ENCODE data around the gene IL36B. TPM values are rescaled to one million over a fixed set of nuclear protein-coding genes. Genes with fewer than 3 reads are reported as not detected.
"Not testable (repeated sequence)": the region's sequence is repeated elsewhere in the genome, so short reads cannot be mapped to it uniquely, and the experiment has no call there.

Gene IL36B
- total RNA-seq = not detected

GRCh38 chr2:113052396-113052917 is at the start of gene IL36B:
Gene IL36B (minus strand): TSS chr2:113052867.
- TF ChIP-seq CTCF (IDR thresholded peaks at IDR 0.05) (no peak), POLR2A (IDR thresholded peaks at IDR 0.05) (no peak)
- no peak for DNase-seq
- Histone ChIP-seq H3K9me3 (no peaks in the 10 kb centered on the region), H3K27me3 (no peaks in the 10 kb centered on the region), H3K27ac (no peak within 1 kb of the TSS), H3K36me3 (no peaks in the 10 kb centered on the region), H3K4me1 (no peaks in the 10 kb centered on the region), H3K4me3 (replicated peaks in 1 of 3) (no peak within 1 kb of the TSS)
- intact Hi-C loops (cut with DNase I) = no loop called here
- WGBS, 2 donors = 73 to 81% methylated on average over 6 of the region's 6 CpGs

DNA sequence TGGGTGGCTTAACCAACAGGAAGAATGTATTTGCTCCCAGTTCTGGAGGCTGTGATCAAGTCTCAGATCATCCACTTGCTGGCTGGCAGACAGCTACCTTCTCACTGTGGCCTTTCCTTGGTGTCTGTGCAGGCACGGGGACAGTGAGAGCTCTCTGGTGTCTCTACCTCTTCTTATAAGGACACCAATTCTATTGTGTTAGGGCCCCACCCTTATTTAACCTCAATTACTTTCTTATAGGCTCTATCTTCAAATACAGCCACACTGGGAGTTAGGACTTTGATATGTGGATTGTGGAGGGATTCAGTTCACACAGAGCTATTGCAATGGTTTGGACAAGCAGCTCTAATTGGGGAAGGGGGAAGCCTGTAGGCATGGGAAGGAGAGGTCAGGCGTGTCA is 49.5 kb upstream of the IL36B start:
- intact Hi-C loops (cut with DNase I) = no loop called here

GRCh38 chr2:113098532-113098931 is 45.9 kb upstream of the IL36B start:
- Histone ChIP-seq H3K9me3 (no peaks in the 10 kb centered on the region), H3K27ac (no peak overlapping the region), H3K27me3 (no peaks in the 10 kb centered on the region), H3K36me3 (no peaks in the 10 kb centered on the region), H3K4me3 (replicated peaks in 1 of 3) (no peak overlapping the region), H3K4me1 (no peaks in the 10 kb centered on the region)
- 84 to 90% methylated on average over 5 of the region's 6 CpGs for WGBS, 2 donors
- DNase-seq = no peak
- TF ChIP-seq POLR2A (IDR thresholded peaks at IDR 0.05) (no peak), CTCF (IDR thresholded peaks at IDR 0.05) (no peak)
- intact Hi-C loops (cut with DNase I) = no loop called here

More for the DNA sequence above, 49.5 kb upstream of the IL36B start:
- Histone ChIP-seq H3K4me1 (no peaks in the 10 kb centered on the region), H3K9me3 (no peaks in the 10 kb centered on the region), H3K4me3 (replicated peaks in 1 of 3) (no peak overlapping the region), H3K27me3 (no peaks in the 10 kb centered on the region), H3K27ac (no peak overlapping the region), H3K36me3 (no peaks in the 10 kb centered on the region)
- no peak for DNase-seq
- no peak for TF ChIP-seq POLR2A (IDR thresholded peaks at IDR 0.05)
- no peak for TF ChIP-seq CTCF (IDR thresholded peaks at IDR 0.05)
- WGBS, 2 donors = 77 to 100% methylated on average over 2 of the region's 2 CpGs

GRCh38 chr2:113098041-113098440 is 45.4 kb upstream of the IL36B start:
- no peak for DNase-seq
- TF ChIP-seq POLR2A (IDR thresholded peaks at IDR 0.05) (no peak), CTCF (IDR thresholded peaks at IDR 0.05) (no peak)
- 85 to 94% methylated on average over 4 of the region's 4 CpGs for WGBS, 2 donors

GRCh38 chr2:113096842-113097618 is 44.4 kb upstream of the IL36B start:
- H3K9me3 ChIP-seq; H3K4me3 ChIP-seq (replicated peaks in 1 of 3); H3K27me3 ChIP-seq; intact Hi-C loops (cut with DNase I); H3K36me3 ChIP-seq; H3K27ac ChIP-seq; H3K4me1 ChIP-seq; DNase-seq: not testable (repeated sequence)
- 49 to 89% methylated on average over 2 of the region's 2 CpGs for WGBS, 2 donors

More at GRCh38 chr2:113098041-113098440, 45.4 kb upstream of the IL36B start:
- H3K4me3 ChIP-seq (replicated peaks in 1 of 3) = no peak overlapping the region
- H3K9me3 ChIP-seq = no peaks in the 10 kb centered on the region
- no peaks in the 10 kb centered on the region for H3K36me3 ChIP-seq
- no peaks in the 10 kb centered on the region for H3K4me1 ChIP-seq
- intact Hi-C loops (cut with DNase I) = no loop called here
- H3K27me3 ChIP-seq = no peaks in the 10 kb centered on the region
- H3K27ac ChIP-seq = no peak overlapping the region

GRCh38 chr2:113096306-113096705 is 43.6 kb upstream of the IL36B start:
- DNase-seq; H3K9me3 ChIP-seq; H3K27ac ChIP-seq; H3K4me3 ChIP-seq (replicated peaks in 1 of 3); H3K36me3 ChIP-seq; H3K4me1 ChIP-seq; intact Hi-C loops (cut with DNase I); H3K27me3 ChIP-seq: not testable (repeated sequence)
- WGBS, 2 donors = 89 to 95% methylated on average over 14 of the region's 14 CpGs
